A549 (cell line): ENCODE data around the gene TACC2. TPM values are rescaled to one million over a fixed set of nuclear protein-coding genes. Genes with fewer than 3 reads are reported as not detected.

Source experiments
- ATAC-seq, 2 experiments: fragments of 200-7000 bp in 1 of 2; fragments of >200 bp in 1 of 2; cut with Nextera tagmentation in 1 of 2; cut with Tn5 transposase in 1 of 2; 3 replicates each; pipeline versions ENCODE4 v1.8.0 to v1.9.1; 2018 to 2020; ENCODE audit warnings: mild to moderate bottlenecking in 1 of 2, moderate library complexity in 1 of 2
- CTCF ChIA-PET: fragments of 300-600 bp; sonication (Branson Sonifier 250); formaldehyde crosslinking; extraction: SDS; loops from one replicate; lab custom pipeline; 2021; ENCODE audit warnings: antibody characterized with exemption, inconsistent platforms; lab: Yijun Ruan, JAX
- POLR2A ChIA-PET: fragments of 350-600 bp; formaldehyde crosslinking; extraction: SDS; loops from one replicate; lab custom pipeline; 2021; ENCODE audit warnings: antibody characterized with exemption, inconsistent platforms; lab: Yijun Ruan, JAX
- DNase-seq, 2 experiments: peaks; one replicate each; pipeline versions ENCODE4 v3.0.0 to v3.0.0-alpha.2; 2011 to 2016; ENCODE audit warnings: low read depth in 1 of 2, low spot score in 1 of 2
- FAIRE-seq: peaks from 2 replicates; lab custom pipeline; 2011; peaks lifted over from hg19 to GRCh38; lab: Jason Lieb, UNC
- H3K27ac ChIP-seq, 2 experiments: fragments of >200 bp; sonication (Bioruptor Twin); formaldehyde crosslinking; 3 replicates each; pipeline ENCODE4 v1.5.1; 2016 to 2017
- H3K4me1 ChIP-seq: fragments of >200 bp; sonication (Bioruptor Twin); formaldehyde crosslinking; 3 replicates; pipeline ENCODE4 v1.6.1; 2016
- H3K4me2 ChIP-seq: fragments of >200 bp; sonication (Bioruptor Twin); formaldehyde crosslinking; 3 replicates; pipeline ENCODE4 v1.6.1; 2016
- H3K4me3 ChIP-seq: fragments of >200 bp; sonication (Bioruptor Twin); formaldehyde crosslinking; 3 replicates; pipeline ENCODE4 v1.5.1; 2016
- H3K9me3 ChIP-seq: fragments of >200 bp; sonication (Bioruptor Twin); formaldehyde crosslinking; 3 replicates; pipeline ENCODE4 v1.6.1; 2016
- BHLHE40 ChIP-seq: IDR thresholded peaks from 2 replicates; pipeline ENCODE4 v1.6.1; 2012; ENCODE audit warnings: low read depth, low read length, inconsistent platforms
- EP300 ChIP-seq, 2 experiments: fragments of >200 bp; sonication (Bioruptor Twin); formaldehyde crosslinking; IDR thresholded peaks; 2 replicates in 1 of 2; 3 replicates in 1 of 2; pipeline ENCODE4 v1.6.1; 2016 to 2017
- ESRRA ChIP-seq: fragments of 150-350 bp; IDR thresholded peaks from 2 replicates; pipeline ENCODE4 v1.6.1; 2014; ENCODE audit warnings: mild to moderate bottlenecking, low read length, borderline replicate concordance
- FOSB ChIP-seq: fragments of 250-450 bp; sonication (Bioruptor Pico); IDR thresholded peaks from 2 replicates; pipeline ENCODE4 v1.5.0; 2020; ENCODE audit warnings: mild to moderate bottlenecking, moderate library complexity
- FOSL2 ChIP-seq, 2 experiments: fragments of 450-650 bp in 1 of 2; fragments of >200 bp in 1 of 2; sonication (Bioruptor Twin) in 1 of 2; formaldehyde crosslinking; IDR thresholded peaks; 2 replicates each; pipeline versions ENCODE4 v1.5.0 to v1.6.1; 2016 to 2020; ENCODE audit warnings: mild to moderate bottlenecking in 1 of 2, moderate library complexity in 1 of 2
- FOXS1 ChIP-seq: fragments of 250-450 bp; sonication (Bioruptor Pico); IDR thresholded peaks from 2 replicates; pipeline ENCODE4 v1.5.0; 2020; ENCODE audit warnings: mild to moderate bottlenecking, moderate library complexity
- HDAC2 ChIP-seq: fragments of 200-600 bp; sonication (generic); IDR thresholded peaks from 2 replicates; pipeline ENCODE4 v1.6.1; 2016
- HEYL ChIP-seq: fragments of 250-450 bp; sonication (Bioruptor Pico); IDR thresholded peaks from 2 replicates; pipeline ENCODE4 v1.8.0; 2021; ENCODE audit warnings: mild to moderate bottlenecking, moderate library complexity
- HOXB5 ChIP-seq: fragments of 250-450 bp; sonication (Bioruptor Pico); IDR thresholded peaks from 2 replicates; pipeline ENCODE4 v1.5.0; 2020; ENCODE audit warnings: mild to moderate bottlenecking, moderate library complexity
- JUNB ChIP-seq: fragments of >200 bp; sonication (Bioruptor Twin); formaldehyde crosslinking; IDR thresholded peaks from 2 replicates; pipeline ENCODE4 v1.6.1; 2016
- KDM1A ChIP-seq: fragments of 200-600 bp; sonication (generic); IDR thresholded peaks from 2 replicates; pipeline ENCODE4 v1.6.1; 2016; ENCODE audit warnings: low read depth, mild to moderate bottlenecking
- MAZ ChIP-seq: fragments of 150-350 bp; IDR thresholded peaks from 2 replicates; pipeline ENCODE4 v1.6.1; 2014; ENCODE audit warnings: antibody characterized with exemption, low read depth, low read length, borderline replicate concordance
- NR3C1 ChIP-seq: fragments of >200 bp; sonication (Bioruptor Twin); formaldehyde crosslinking; IDR thresholded peaks from 3 replicates; pipeline ENCODE4 v1.6.1; 2017
- PHF8 ChIP-seq: fragments of 200-600 bp; sonication (generic); IDR thresholded peaks from 2 replicates; pipeline ENCODE4 v1.6.1; 2016; ENCODE audit warnings: low read depth, mild to moderate bottlenecking, antibody characterized with exemption, moderate library complexity, borderline replicate concordance
- POLR2A ChIP-seq: IDR thresholded peaks from 2 replicates; pipeline ENCODE4 v1.6.1; 2012; ENCODE audit warnings: mild to moderate bottlenecking, low read length
- POLR2AphosphoS2 ChIP-seq: conservative IDR thresholded peaks from 2 replicates; pipeline ENCODE4 v1.6.1; 2012; ENCODE audit warnings: low read length, improper control_type of control experiment, inconsistent platforms
- RAD21 ChIP-seq, 2 experiments: fragments of >200 bp in 1 of 2; sonication (Bioruptor Twin) in 1 of 2; formaldehyde crosslinking in 1 of 2; IDR thresholded peaks in 1 of 2; conservative IDR thresholded peaks in 1 of 2; 2 replicates in 1 of 2; 3 replicates in 1 of 2; pipeline ENCODE4 v1.6.1; 2012 to 2018; ENCODE audit warnings: inconsistent platforms in 1 of 2
- RARB ChIP-seq: fragments of 250-450 bp; sonication (Bioruptor Pico); IDR thresholded peaks from 2 replicates; pipeline ENCODE4 v1.8.0; 2021; ENCODE audit warnings: mild to moderate bottlenecking, moderate library complexity
- RFX5 ChIP-seq: fragments of 450-650 bp; IDR thresholded peaks from 2 replicates; pipeline ENCODE4 v1.7.1; 2014; ENCODE audit warnings: antibody characterized with exemption, mild to moderate bottlenecking, moderate library complexity
- SMC3 ChIP-seq: fragments of >200 bp; sonication (Bioruptor Twin); formaldehyde crosslinking; IDR thresholded peaks from 3 replicates; pipeline ENCODE4 v1.6.1; 2018; ENCODE audit warnings: inconsistent platforms
- SREBF2 ChIP-seq: fragments of 450-650 bp; IDR thresholded peaks from 2 replicates; pipeline ENCODE4 v1.6.1; 2014; ENCODE audit warnings: mild to moderate bottlenecking, moderate library complexity
- ZNF302 ChIP-seq: fragments of 250-450 bp; sonication (Bioruptor Pico); IDR thresholded peaks from 2 replicates; pipeline ENCODE4 v1.9.0; 2021; ENCODE audit warnings: inconsistent platforms, mild to moderate bottlenecking, moderate library complexity
- WGBS: methylation state at CpG from one replicate; pipeline ENCODE4 v1.1.6; 2017; ENCODE audit errors: missing lambda C conversion rate; 5-methylcytosine and 5-hydroxymethylcytosine counted together
- polyA plus RNA-seq, 4 experiments: library from polyadenylated mRNA; depleted of rRNA in 3 of 4; stranded (reverse); fragments of >200 nt; fragmentation: RNase III in 1 of 4; extraction: RNeasy Plus Mini Kit Qiagen cat#74134 plus additional on column Dnase treatment in 1 of 4; gene quantifications; 2 replicates in 3 of 4; 3 replicates in 1 of 4; pipeline ENCODE4 v1.2.3, GENCODE V29; 2011 to 2017
- TF ChIP-seq, protein P1 (sequence below): fragments of 200-600 bp; sonication (generic); IDR thresholded peaks from 2 replicates; pipeline ENCODE4 v1.6.1; 2016; ENCODE audit warnings: antibody characterized with exemption, mild to moderate bottlenecking, moderate library complexity
- TF ChIP-seq, protein P2 (sequence below): fragments of 150-350 bp; IDR thresholded peaks from 2 replicates; pipeline ENCODE4 v1.6.1; 2014; ENCODE audit warnings: low read depth, mild to moderate bottlenecking, low read length
- TF ChIP-seq, protein P3 (sequence below): fragments of >200 bp; sonication (Bioruptor Twin); formaldehyde crosslinking; IDR thresholded peaks from 3 replicates; pipeline ENCODE4 v1.5.1; 2016
- TF ChIP-seq, protein P4 (sequence below): fragments of 250-450 bp; sonication (Bioruptor Pico); IDR thresholded peaks from 2 replicates; pipeline ENCODE4 v1.5.0; 2020; ENCODE audit warnings: low read depth, mild to moderate bottlenecking, moderate library complexity

TACC2 gene
- polyA plus RNA-seq, 2 of the 4 experiments (the other 2 are of a cell fraction): 83.3 to 128 TPM

DNA sequence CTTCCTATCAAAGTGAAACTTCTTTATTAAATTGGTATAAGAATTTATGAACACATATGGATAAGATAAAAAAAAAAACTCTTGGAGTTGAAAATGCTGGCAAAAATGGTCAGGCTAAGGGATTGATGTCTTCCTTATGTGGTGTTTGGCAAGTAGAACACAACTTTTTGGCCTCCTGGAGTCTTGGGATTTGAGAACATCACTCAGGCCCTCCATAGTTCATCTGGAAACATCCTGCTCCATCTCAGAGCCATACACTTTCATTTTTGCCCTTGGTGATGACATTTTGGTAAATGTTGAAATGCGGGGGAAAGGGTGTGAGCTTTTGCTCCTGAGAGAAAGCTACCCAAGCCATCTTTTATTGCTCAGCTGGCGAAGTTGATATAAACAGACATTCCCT lies 254.6 kb downstream of the TACC2 start (continued):
- TF ChIP-seq, protein P1, sequence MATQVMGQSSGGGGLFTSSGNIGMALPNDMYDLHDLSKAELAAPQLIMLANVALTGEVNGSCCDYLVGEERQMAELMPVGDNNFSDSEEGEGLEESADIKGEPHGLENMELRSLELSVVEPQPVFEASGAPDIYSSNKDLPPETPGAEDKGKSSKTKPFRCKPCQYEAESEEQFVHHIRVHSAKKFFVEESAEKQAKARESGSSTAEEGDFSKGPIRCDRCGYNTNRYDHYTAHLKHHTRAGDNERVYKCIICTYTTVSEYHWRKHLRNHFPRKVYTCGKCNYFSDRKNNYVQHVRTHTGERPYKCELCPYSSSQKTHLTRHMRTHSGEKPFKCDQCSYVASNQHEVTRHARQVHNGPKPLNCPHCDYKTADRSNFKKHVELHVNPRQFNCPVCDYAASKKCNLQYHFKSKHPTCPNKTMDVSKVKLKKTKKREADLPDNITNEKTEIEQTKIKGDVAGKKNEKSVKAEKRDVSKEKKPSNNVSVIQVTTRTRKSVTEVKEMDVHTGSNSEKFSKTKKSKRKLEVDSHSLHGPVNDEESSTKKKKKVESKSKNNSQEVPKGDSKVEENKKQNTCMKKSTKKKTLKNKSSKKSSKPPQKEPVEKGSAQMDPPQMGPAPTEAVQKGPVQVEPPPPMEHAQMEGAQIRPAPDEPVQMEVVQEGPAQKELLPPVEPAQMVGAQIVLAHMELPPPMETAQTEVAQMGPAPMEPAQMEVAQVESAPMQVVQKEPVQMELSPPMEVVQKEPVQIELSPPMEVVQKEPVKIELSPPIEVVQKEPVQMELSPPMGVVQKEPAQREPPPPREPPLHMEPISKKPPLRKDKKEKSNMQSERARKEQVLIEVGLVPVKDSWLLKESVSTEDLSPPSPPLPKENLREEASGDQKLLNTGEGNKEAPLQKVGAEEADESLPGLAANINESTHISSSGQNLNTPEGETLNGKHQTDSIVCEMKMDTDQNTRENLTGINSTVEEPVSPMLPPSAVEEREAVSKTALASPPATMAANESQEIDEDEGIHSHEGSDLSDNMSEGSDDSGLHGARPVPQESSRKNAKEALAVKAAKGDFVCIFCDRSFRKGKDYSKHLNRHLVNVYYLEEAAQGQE: no peak
- no peak for TF ChIP-seq NR3C1
- no peak for TF ChIP-seq POLR2AphosphoS2
- no peak for TF ChIP-seq RAD21 (conservative IDR thresholded peaks at IDR 0.05 in 1 of 2, IDR thresholded peaks at IDR 0.05 in 1 of 2)
- no peak for TF ChIP-seq FOSB (CRISPR knock-in tag)
- no peak for TF ChIP-seq PHF8
- no peak for TF ChIP-seq POLR2A

DNA sequence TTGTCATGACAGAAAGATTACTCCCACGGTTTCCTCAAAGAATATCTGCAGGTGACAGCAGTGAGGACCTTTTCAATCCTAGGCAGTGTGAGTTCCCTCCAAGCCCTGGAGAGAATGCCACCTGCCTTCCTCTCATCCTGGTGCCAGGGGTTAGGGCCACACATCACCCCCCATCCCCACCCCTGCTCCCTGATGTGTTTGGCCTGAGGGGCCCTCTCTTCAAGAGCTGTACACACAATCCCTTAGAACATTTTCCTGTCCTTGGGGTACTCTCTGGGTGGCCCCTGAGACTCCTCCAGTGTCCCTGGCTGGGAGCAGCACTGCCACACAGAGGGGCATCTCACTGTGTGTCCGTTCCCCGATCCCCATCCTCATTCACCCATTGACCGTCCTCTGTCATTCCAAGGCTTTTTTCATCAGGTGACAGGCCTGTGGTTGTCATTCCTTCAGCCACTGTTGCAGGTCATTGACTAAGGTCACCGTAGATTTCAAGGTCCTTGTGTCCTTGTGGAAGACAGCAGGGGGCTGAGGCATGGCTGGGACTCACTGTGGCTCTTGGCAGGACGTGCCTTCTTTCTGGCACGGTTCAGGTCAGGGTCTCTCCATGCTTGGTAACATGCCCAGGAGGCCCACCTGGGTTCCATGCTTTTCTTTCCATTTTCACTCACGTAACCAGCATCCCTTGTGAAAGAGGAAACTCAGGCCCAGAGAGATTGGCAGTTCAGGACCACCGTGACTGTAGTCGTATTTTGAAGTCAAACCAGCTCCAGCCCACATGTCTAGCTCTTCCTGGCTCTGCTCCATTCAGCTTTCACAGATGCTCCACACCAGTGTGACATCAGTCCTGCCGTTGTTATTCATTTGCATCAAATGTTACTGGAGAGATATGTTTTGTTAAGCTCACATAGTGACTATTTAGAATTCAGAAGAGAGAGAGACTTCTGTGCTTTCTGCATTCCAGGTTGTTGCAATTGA lies 255.3 kb downstream of the TACC2 start:
- no peak overlapping the region for H3K4me3 ChIP-seq
- H3K4me2 ChIP-seq: no peak overlapping the region
- FAIRE-seq (no peak), DNase-seq (no peak), ATAC-seq (no peak)
- ChIA-PET POLR2A (no interaction called here), CTCF (interaction anchor here (1.0 to 2.2 kb wide), 2 partner anchors 24 to 49 kb away, joined by 3 to 6 read pairs; no protein-coding TSS in a partner anchor)
- no peak for TF ChIP-seq ESRRA
- TF ChIP-seq SREBF2: no peak
- TF ChIP-seq, protein P2, sequence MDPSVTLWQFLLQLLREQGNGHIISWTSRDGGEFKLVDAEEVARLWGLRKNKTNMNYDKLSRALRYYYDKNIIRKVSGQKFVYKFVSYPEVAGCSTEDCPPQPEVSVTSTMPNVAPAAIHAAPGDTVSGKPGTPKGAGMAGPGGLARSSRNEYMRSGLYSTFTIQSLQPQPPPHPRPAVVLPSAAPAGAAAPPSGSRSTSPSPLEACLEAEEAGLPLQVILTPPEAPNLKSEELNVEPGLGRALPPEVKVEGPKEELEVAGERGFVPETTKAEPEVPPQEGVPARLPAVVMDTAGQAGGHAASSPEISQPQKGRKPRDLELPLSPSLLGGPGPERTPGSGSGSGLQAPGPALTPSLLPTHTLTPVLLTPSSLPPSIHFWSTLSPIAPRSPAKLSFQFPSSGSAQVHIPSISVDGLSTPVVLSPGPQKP: no peak
- no peak for TF ChIP-seq BHLHE40
- no peak for TF ChIP-seq RARB (CRISPR knock-in tag)
- no peak for TF ChIP-seq SMC3
- no peak for TF ChIP-seq KDM1A
- TF ChIP-seq HOXB5 (CRISPR knock-in tag): no peak
- TF ChIP-seq EP300 (IDR thresholded peaks at IDR 0.05): no peak
- TF ChIP-seq, protein P3, sequence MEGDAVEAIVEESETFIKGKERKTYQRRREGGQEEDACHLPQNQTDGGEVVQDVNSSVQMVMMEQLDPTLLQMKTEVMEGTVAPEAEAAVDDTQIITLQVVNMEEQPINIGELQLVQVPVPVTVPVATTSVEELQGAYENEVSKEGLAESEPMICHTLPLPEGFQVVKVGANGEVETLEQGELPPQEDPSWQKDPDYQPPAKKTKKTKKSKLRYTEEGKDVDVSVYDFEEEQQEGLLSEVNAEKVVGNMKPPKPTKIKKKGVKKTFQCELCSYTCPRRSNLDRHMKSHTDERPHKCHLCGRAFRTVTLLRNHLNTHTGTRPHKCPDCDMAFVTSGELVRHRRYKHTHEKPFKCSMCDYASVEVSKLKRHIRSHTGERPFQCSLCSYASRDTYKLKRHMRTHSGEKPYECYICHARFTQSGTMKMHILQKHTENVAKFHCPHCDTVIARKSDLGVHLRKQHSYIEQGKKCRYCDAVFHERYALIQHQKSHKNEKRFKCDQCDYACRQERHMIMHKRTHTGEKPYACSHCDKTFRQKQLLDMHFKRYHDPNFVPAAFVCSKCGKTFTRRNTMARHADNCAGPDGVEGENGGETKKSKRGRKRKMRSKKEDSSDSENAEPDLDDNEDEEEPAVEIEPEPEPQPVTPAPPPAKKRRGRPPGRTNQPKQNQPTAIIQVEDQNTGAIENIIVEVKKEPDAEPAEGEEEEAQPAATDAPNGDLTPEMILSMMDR: no peak
- no peak overlapping the region for H3K27ac ChIP-seq
- H3K4me1 ChIP-seq: 0 out of 3 replicates have a peak, but pooled peaks cover 3% of the 10 kb centered on the region
- 96% methylated on average over 11 of the region's 11 CpGs for WGBS
- H3K9me3 ChIP-seq: no peaks in the 10 kb centered on the region

DNA sequence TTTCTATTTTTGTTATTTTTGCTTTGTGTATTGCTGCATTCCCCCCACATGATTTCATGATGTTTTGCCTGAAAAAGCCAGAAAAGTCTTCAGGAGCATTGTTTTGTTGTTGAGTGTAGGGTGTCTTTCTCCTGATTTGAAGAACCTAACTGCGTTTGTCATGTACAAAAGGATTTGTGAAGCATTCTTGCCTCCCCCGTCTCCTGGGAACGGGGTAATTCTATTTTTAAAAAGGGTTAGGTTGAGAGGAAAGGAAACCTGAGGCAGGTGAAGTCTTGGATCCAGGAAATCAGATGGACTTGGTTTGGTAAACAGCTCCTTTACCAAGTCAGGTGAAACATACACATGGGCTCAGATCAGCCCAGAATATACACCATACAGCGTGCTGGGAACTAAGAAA lies 256.2 kb downstream of the TACC2 start:
- H3K4me3 ChIP-seq: no peak overlapping the region
- no peak overlapping the region for H3K27ac ChIP-seq
- POLR2A ChIA-PET: no interaction called here
- FAIRE-seq (no peak), ATAC-seq (no peak), DNase-seq (no peak)
- H3K4me2 ChIP-seq: no peak overlapping the region
- 87% methylated on average over 4 of the region's 4 CpGs for WGBS
- H3K9me3 ChIP-seq: no peaks in the 10 kb centered on the region
- 0 out of 3 replicates have a peak, but pooled peaks cover 3% of the 10 kb centered on the region for H3K4me1 ChIP-seq
- CTCF ChIA-PET: interaction anchor here (1.3 to 2.2 kb wide), 3 partner anchors 11 to 23 kb away, joined by 3 to 6 read pairs (median 5); no protein-coding TSS in a partner anchor
- TF ChIP-seq NR3C1 (no peak), PHF8 (no peak), HDAC2 (no peak), FOSL2 (IDR thresholded peaks at IDR 0.05) (no peak), FOSL2 (CRISPR knock-in tag; IDR thresholded peaks at IDR 0.05) (no peak), HEYL (CRISPR knock-in tag) (no peak), ZNF302 (CRISPR knock-in tag) (no peak), POLR2AphosphoS2 (no peak), JUNB (no peak), RFX5 (no peak), SMC3 (no peak), MAZ (no peak), HOXB5 (CRISPR knock-in tag) (no peak), FOXS1 (CRISPR knock-in tag) (no peak)
- TF ChIP-seq, protein P4, sequence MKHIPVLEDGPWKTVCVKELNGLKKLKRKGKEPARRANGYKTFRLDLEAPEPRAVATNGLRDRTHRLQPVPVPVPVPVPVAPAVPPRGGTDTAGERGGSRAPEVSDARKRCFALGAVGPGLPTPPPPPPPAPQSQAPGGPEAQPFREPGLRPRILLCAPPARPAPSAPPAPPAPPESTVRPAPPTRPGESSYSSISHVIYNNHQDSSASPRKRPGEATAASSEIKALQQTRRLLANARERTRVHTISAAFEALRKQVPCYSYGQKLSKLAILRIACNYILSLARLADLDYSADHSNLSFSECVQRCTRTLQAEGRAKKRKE: no peak
- TF ChIP-seq, all 56 proteins: peak for 0
